Smooth muscle cell of the brain vasculature (primary cell): Measurements from ENCODE around the gene PADI4.

Experiments used
- DNase-seq: peaks from one replicate; pipeline ENCODE4 v3.0.0-alpha.2; 2012; ENCODE audit warnings: low read depth, low spot score

PADI4 gene

GRCh38 chr1:17307946-17308345 lies at the start of gene PADI4:
Gene PADI4 (plus strand): TSS chr1:17308197. CDS start chr1:17308223, 26 bp downstream.
- no peak for DNase-seq

- DNase-seq, result no peak
Measured at GRCh38 chr1:17258758-17259130, 49.3 kb upstream of the PADI4 start.

- no peak for DNase-seq
Measured at GRCh38 chr1:17259233-17259873, 48.6 kb upstream of the PADI4 start.

GRCh38 chr1:17260264-17260663 lies 47.7 kb upstream of the PADI4 start:
- DNase-seq, result no peak

- no peak for DNase-seq
Measured at GRCh38 chr1:17260738-17261137, 47.3 kb upstream of the PADI4 start.

- DNase-seq, result no peak
Measured at GRCh38 chr1:17263936-17264335, 44.1 kb upstream of the PADI4 start.

GRCh38 chr1:17264470-17264869 lies 43.5 kb upstream of the PADI4 start:
- no peak for DNase-seq

- no peak for DNase-seq
Measured at GRCh38 chr1:17265162-17265561, 42.8 kb upstream of the PADI4 start.

- DNase-seq, result no peak
Measured at GRCh38 chr1:17265950-17266349, 42.0 kb upstream of the PADI4 start.

GRCh38 chr1:17270891-17271765 lies 36.9 kb upstream of the PADI4 start:
- no peak for DNase-seq

GRCh38 chr1:17272066-17272465 lies 35.9 kb upstream of the PADI4 start:
- DNase-seq, result no peak

GRCh38 chr1:17272646-17273045 lies 35.4 kb upstream of the PADI4 start:
- no peak for DNase-seq

- no peak for DNase-seq
Measured at GRCh38 chr1:17273096-17273495, 34.9 kb upstream of the PADI4 start.

GRCh38 chr1:17274186-17275170 lies 33.5 kb upstream of the PADI4 start:
- DNase-seq, result no peak

GRCh38 chr1:17276568-17276967 lies 31.4 kb upstream of the PADI4 start:
- DNase-seq, result no peak

- no peak for DNase-seq
Measured at GRCh38 chr1:17277511-17278159, 30.4 kb upstream of the PADI4 start.

- no peak for DNase-seq
Measured at GRCh38 chr1:17278996-17279830, 28.8 kb upstream of the PADI4 start.

- DNase-seq, result no peak
Measured at GRCh38 chr1:17280436-17280835, 27.6 kb upstream of the PADI4 start.

GRCh38 chr1:17280894-17281293 lies 27.1 kb upstream of the PADI4 start:
- DNase-seq, result no peak

- DNase-seq, result no peak
Measured at GRCh38 chr1:17281775-17282181, 26.2 kb upstream of the PADI4 start.
